SH-SY5Y (cell line): ENCODE results near the gene FBXO15.

Source experiments
- GATA2 ChIP-seq: IDR thresholded peaks from 2 replicates; pipeline ENCODE4 v1.6.1; 2011; ENCODE audit warnings: mild to moderate bottlenecking, low read depth, low read length
- GATA3 ChIP-seq: IDR thresholded peaks from 2 replicates; pipeline ENCODE4 v1.6.1; 2011; ENCODE audit warnings: low read depth, mild to moderate bottlenecking, low read length, moderate library complexity

DNA sequence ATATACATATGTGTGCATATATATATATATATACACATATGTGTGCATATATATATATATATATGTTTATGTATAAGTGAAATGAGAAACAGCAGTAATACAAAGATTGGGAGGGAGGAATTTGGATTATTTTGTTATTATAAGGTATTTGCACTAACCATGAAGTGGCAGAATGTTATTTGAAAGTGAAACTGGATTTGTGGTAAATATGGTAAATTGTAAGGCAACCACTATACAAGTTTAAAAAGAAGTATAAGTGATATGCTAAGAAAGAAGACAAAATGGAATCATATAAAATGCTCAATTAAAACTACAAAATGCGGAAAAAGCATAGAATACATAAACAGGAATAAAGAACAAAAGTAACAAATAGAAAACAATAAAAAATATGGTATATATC, 37.5 kb downstream of the FBXO15 start:
- TF ChIP-seq GATA3 (no peak), GATA2 (no peak)
